H1 (cell line): ENCODE data around the gene GXYLT1.

Source experiments
- EP300 ChIP-seq, 2 experiments: IDR thresholded peaks; 1 replicate in 1 of 2; 2 replicates in 1 of 2; pipeline ENCODE4 v1.6.1; 2011 to 2012; ENCODE audit warnings: low read depth in 2 of 2, low read length in 2 of 2, mild to moderate bottlenecking in 2 of 2, borderline replicate concordance in 1 of 2, inconsistent platforms in 1 of 2, moderate library complexity in 1 of 2
- RAD21 ChIP-seq, 2 experiments: IDR thresholded peaks in 1 of 2; conservative IDR thresholded peaks in 1 of 2; 2 replicates each; pipeline ENCODE4 v1.6.1; 2011; ENCODE audit warnings: low read depth in 2 of 2, low read length in 2 of 2, improper control_type of control experiment in 1 of 2, inconsistent platforms in 1 of 2, mild to moderate bottlenecking in 1 of 2, moderate library complexity in 1 of 2
- TF ChIP-seq, protein P1 (sequence below), 3 experiments: IDR thresholded peaks; 1 replicate in 2 of 3; 2 replicates in 1 of 3; pipeline versions ENCODE4 v1.5.1 to v1.6.1; 2011; ENCODE audit warnings: low read length in 3 of 3, mild to moderate bottlenecking in 3 of 3, inconsistent platforms in 2 of 3, low read depth in 1 of 3, moderate library complexity in 1 of 3; ENCODE audit not compliant: insufficient read depth in 1 of 3; ENCODE audit errors: control extremely low read depth in 1 of 3

DNA sequence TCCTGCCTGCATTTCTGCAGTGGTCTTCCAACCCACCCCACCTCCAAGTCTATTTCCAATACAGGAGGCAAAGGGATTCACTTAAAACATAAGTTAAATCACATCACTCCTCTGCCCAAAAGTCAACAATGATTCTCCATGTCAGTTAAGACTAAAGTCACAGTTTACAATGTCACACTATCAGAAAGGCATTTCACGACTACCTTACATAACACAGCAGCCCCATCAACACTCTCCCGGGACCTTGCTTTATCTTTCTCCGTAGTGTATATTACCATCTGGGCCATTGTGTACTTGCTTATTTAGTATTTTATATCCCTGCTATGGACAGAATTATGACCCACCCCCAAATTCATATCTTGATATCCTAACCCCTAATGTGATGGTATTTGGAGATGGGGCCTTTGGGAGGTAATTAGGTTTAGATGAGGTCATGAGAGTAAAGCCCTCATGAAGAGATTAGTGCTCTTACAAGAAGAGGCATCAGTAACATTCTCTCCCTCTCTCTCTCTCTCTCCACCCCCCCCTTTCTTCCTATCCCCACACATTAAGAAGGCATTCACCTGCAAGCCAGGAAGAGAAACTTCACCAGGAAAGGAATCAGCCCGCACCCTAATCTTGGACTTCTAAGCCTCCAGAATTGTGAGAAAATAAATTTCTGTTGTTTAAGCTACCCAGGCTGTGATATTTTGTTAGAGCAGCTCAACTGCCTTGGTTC lies 112.7 kb downstream of the GXYLT1 start:
- TF ChIP-seq, protein P1, sequence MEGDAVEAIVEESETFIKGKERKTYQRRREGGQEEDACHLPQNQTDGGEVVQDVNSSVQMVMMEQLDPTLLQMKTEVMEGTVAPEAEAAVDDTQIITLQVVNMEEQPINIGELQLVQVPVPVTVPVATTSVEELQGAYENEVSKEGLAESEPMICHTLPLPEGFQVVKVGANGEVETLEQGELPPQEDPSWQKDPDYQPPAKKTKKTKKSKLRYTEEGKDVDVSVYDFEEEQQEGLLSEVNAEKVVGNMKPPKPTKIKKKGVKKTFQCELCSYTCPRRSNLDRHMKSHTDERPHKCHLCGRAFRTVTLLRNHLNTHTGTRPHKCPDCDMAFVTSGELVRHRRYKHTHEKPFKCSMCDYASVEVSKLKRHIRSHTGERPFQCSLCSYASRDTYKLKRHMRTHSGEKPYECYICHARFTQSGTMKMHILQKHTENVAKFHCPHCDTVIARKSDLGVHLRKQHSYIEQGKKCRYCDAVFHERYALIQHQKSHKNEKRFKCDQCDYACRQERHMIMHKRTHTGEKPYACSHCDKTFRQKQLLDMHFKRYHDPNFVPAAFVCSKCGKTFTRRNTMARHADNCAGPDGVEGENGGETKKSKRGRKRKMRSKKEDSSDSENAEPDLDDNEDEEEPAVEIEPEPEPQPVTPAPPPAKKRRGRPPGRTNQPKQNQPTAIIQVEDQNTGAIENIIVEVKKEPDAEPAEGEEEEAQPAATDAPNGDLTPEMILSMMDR (IDR thresholded peaks at IDR 0.05; ENCODE audit: control extremely low read depth in 1 of 3, insufficient read depth in 1 of 3, low read depth in 1 of 3, low read length in 3 of 3) = no peak
- TF ChIP-seq EP300 (IDR thresholded peaks at IDR 0.05; ENCODE audit: borderline replicate concordance in 1 of 2, low read depth in 2 of 2, low read length in 2 of 2) (no peak), RAD21 (IDR thresholded peaks at IDR 0.05 in 1 of 2, conservative IDR thresholded peaks at IDR 0.05 in 1 of 2; ENCODE audit: low read depth in 2 of 2, low read length in 2 of 2) (no peak)
